ENCODE data around the gene ZBED4.

- TF ChIP-seq, protein P1, sequence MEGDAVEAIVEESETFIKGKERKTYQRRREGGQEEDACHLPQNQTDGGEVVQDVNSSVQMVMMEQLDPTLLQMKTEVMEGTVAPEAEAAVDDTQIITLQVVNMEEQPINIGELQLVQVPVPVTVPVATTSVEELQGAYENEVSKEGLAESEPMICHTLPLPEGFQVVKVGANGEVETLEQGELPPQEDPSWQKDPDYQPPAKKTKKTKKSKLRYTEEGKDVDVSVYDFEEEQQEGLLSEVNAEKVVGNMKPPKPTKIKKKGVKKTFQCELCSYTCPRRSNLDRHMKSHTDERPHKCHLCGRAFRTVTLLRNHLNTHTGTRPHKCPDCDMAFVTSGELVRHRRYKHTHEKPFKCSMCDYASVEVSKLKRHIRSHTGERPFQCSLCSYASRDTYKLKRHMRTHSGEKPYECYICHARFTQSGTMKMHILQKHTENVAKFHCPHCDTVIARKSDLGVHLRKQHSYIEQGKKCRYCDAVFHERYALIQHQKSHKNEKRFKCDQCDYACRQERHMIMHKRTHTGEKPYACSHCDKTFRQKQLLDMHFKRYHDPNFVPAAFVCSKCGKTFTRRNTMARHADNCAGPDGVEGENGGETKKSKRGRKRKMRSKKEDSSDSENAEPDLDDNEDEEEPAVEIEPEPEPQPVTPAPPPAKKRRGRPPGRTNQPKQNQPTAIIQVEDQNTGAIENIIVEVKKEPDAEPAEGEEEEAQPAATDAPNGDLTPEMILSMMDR (IDR thresholded peaks at IDR 0.05) = no peak
- TF ChIP-seq POLR2AphosphoS5 (IDR thresholded peaks at IDR 0.05) (no peak), POLR2A (IDR thresholded peaks at IDR 0.05) (no peak), EP300 (IDR thresholded peaks at IDR 0.05) (no peak)
Measured at GRCh38 chr22:49884075-49884474, 30.4 kb downstream of the ZBED4 start.
